Upper lobe of left lung (tissue), 4 donors: ENCODE measurements around the gene TPP2.

Source experiments
- CTCF ChIP-seq, 6 experiments: fragments of 450-650 bp in 4 of 6; fragments of 200-600 bp in 2 of 6; sonication (generic) in 2 of 6; IDR thresholded peaks; one replicate each; pipeline ENCODE4 v1.5.1; 2016 to 2019; ENCODE audit warnings: antibody characterized with exemption in 6 of 6
- EP300 ChIP-seq, 4 donors: sonication (generic); formaldehyde crosslinking; IDR thresholded peaks; one replicate each; pipeline ENCODE4 v1.5.1; 2017; ENCODE audit warnings: antibody characterized with exemption in 4 of 4, control low read depth in 2 of 4
- POLR2A ChIP-seq, 4 donors: fragments of 450-650 bp; IDR thresholded peaks; one replicate each; pipeline ENCODE4 v1.5.1; 2016 to 2017; ENCODE audit warnings: antibody characterized with exemption in 4 of 4, mild to moderate bottlenecking in 2 of 4
- POLR2AphosphoS5 ChIP-seq, 2 donors: sonication (generic); formaldehyde crosslinking; IDR thresholded peaks; one replicate each; pipeline ENCODE4 v1.5.1; 2017; ENCODE audit warnings: antibody characterized with exemption in 2 of 2

- TF ChIP-seq POLR2A (IDR thresholded peaks at IDR 0.05) (no peak), EP300 (IDR thresholded peaks at IDR 0.05) (no peak), CTCF (IDR thresholded peaks at IDR 0.05) (no peak), POLR2AphosphoS5 (IDR thresholded peaks at IDR 0.05) (no peak)
These were observed 38.8 kb upstream of the TPP2 start for GRCh38 chr13:102558029-102558428.
